Calu3 (cell line): ENCODE measurements around the gene AARS2. TPM values are rescaled to one million over a fixed set of nuclear protein-coding genes. Genes with fewer than 3 reads are reported as not detected.
"Not testable (repeated sequence)": the region's sequence is repeated elsewhere in the genome, so short reads cannot be mapped to it uniquely, and the experiment has no call there.

Experiments
- BruUV-seq: library from RNA; stranded (reverse); fragments of 400-500 nt; replicated peaks from 2 replicates; lab custom pipeline; 2021; lab: Mats Ljungman, UMichigan
- CTCF ChIA-PET: fragments of 300-600 bp; sonication (Branson Sonifier 250); formaldehyde crosslinking; loops from one replicate; lab custom pipeline; 2022; ENCODE audit warnings: antibody characterized with exemption; lab: Charles Lee
- DNase-seq: peaks from one replicate; pipeline ENCODE4 v3.0.0; 2022
- H3K27ac Mint-ChIP-seq: one replicate; pipeline ENCODE4 v1.8.0; 2022; ENCODE audit warnings: mixed read lengths; ENCODE audit not compliant: unreplicated experiment
- H3K27me3 Mint-ChIP-seq: one replicate; pipeline ENCODE4 v1.8.0; 2022; ENCODE audit warnings: mixed read lengths; ENCODE audit not compliant: unreplicated experiment
- H3K36me3 Mint-ChIP-seq: one replicate; pipeline ENCODE4 v1.8.0; 2022; ENCODE audit warnings: mild to moderate bottlenecking, moderate library complexity, mixed read lengths; ENCODE audit not compliant: insufficient read depth, unreplicated experiment
- H3K4me1 Mint-ChIP-seq: one replicate; pipeline ENCODE4 v1.8.0; 2022; ENCODE audit warnings: mild to moderate bottlenecking, low read depth, mixed read lengths; ENCODE audit not compliant: unreplicated experiment
- H3K4me3 Mint-ChIP-seq: one replicate; pipeline ENCODE4 v1.8.0; 2022; ENCODE audit warnings: mild to moderate bottlenecking, low read depth, moderate library complexity, mixed read lengths; ENCODE audit not compliant: unreplicated experiment
- H3K9me3 Mint-ChIP-seq: one replicate; pipeline ENCODE4 v1.8.0; 2022; ENCODE audit warnings: low read depth, mixed read lengths; ENCODE audit not compliant: unreplicated experiment
- CTCF ChIP-seq: fragments of 200-600 bp; IDR thresholded peaks from one replicate; pipeline ENCODE4 v1.8.0; 2022; ENCODE audit warnings: antibody characterized with exemption; ENCODE audit not compliant: unreplicated experiment
- intact Hi-C: fragments of 100-400 bp; cut with micrococcal nuclease; formaldehyde crosslinking; loops from one replicate; pipeline ENCODE4 v1.10.0; 2022; ENCODE audit not compliant: unreplicated experiment
- total RNA-seq: library from RNA; stranded (reverse); gene quantifications from 2 replicates; pipeline ENCODE4 v1.2.3, GENCODE V29; 2022

The AARS2 gene
- total RNA-seq, 1 experiment from 2014 or later: 37.5 TPM

- BruUV-seq: no TSS peak
- Mint-ChIP-seq H3K4me3 (no peak overlapping the region), H3K4me1 (no peaks in the 10 kb centered on the region), H3K27me3 (peaks cover 89% of the 10 kb centered on the region), H3K36me3 (no peaks in the 10 kb centered on the region), H3K27ac (no peak overlapping the region), H3K9me3 (no peaks in the 10 kb centered on the region)
- TF ChIP-seq CTCF: no peak
- DNase-seq: no peak
- CTCF ChIA-PET: no interaction called here
- intact Hi-C loops: no loop called here
These were observed 20.2 kb upstream of the AARS2 start for GRCh38 chr6:44333273-44333919.

GRCh38 chr6:44332585-44332984 lies 19.4 kb upstream of the AARS2 start:
- intact Hi-C loops: no loop called here
- peaks cover 92% of the 10 kb centered on the region for H3K27me3 Mint-ChIP-seq
- CTCF ChIA-PET: interaction anchor here (0.6 kb wide), 1 partner anchor 81 kb away, joined by 3 read pairs; no protein-coding TSS in a partner anchor

GRCh38 chr6:44329858-44330257 lies 16.7 kb upstream of the AARS2 start:
- H3K27ac Mint-ChIP-seq: no peak overlapping the region
- peaks cover 92% of the 10 kb centered on the region for H3K27me3 Mint-ChIP-seq
- no peak for DNase-seq
- no peak for TF ChIP-seq CTCF
- intact Hi-C loops: no loop called here
- no peak overlapping the region for H3K4me3 Mint-ChIP-seq
- H3K9me3 Mint-ChIP-seq: no peaks in the 10 kb centered on the region
- CTCF ChIA-PET: interaction anchor here (0.6 to 1.2 kb wide), 3 partner anchors 10 to 41 kb away, joined by 3 read pairs; no protein-coding TSS in a partner anchor
- H3K4me1 Mint-ChIP-seq: no peaks in the 10 kb centered on the region
- no TSS peak for BruUV-seq
- no peaks in the 10 kb centered on the region for H3K36me3 Mint-ChIP-seq

More at GRCh38 chr6:44332585-44332984, 19.4 kb upstream of the AARS2 start:
- Mint-ChIP-seq H3K9me3 (no peaks in the 10 kb centered on the region), H3K4me1 (no peaks in the 10 kb centered on the region), H3K4me3 (no peak overlapping the region), H3K36me3 (no peaks in the 10 kb centered on the region), H3K27ac (no peak overlapping the region)
- DNase-seq: no peak
- BruUV-seq: no TSS peak
- no peak for TF ChIP-seq CTCF

- H3K36me3 Mint-ChIP-seq, intact Hi-C loops, H3K9me3 Mint-ChIP-seq, BruUV-seq, H3K4me1 Mint-ChIP-seq, CTCF ChIA-PET, H3K27ac Mint-ChIP-seq, H3K4me3 Mint-ChIP-seq, DNase-seq: not testable (repeated sequence)
- H3K27me3 Mint-ChIP-seq: peaks cover 89% of the 10 kb centered on the region
These were observed 15.1 kb upstream of the AARS2 start for GRCh38 chr6:44328203-44328602.

- H3K36me3 Mint-ChIP-seq: no peaks in the 10 kb centered on the region
- DNase-seq: no peak
- H3K27me3 Mint-ChIP-seq: peaks cover 89% of the 10 kb centered on the region
- no peak overlapping the region for H3K4me3 Mint-ChIP-seq
- no peaks in the 10 kb centered on the region for H3K4me1 Mint-ChIP-seq
- no peaks in the 10 kb centered on the region for H3K9me3 Mint-ChIP-seq
- CTCF ChIA-PET: interaction anchor here (1.0 kb wide), 1 partner anchor 15 kb away, joined by 5 read pairs; the partner anchor contains the start of gene AARS2
- TF ChIP-seq CTCF: no peak
- intact Hi-C loops: no loop called here
- H3K27ac Mint-ChIP-seq: no peak overlapping the region
- no TSS peak for BruUV-seq
These were observed 14.6 kb upstream of the AARS2 start for GRCh38 chr6:44327760-44328159.
